ENCODE measurements around the gene RFX1. TPM values are rescaled to one million over a fixed set of nuclear protein-coding genes. Genes with fewer than 3 reads are reported as not detected.

The RFX1 gene
- total RNA-seq, 1 experiment from 2014 or later: 20.4 TPM

DNA sequence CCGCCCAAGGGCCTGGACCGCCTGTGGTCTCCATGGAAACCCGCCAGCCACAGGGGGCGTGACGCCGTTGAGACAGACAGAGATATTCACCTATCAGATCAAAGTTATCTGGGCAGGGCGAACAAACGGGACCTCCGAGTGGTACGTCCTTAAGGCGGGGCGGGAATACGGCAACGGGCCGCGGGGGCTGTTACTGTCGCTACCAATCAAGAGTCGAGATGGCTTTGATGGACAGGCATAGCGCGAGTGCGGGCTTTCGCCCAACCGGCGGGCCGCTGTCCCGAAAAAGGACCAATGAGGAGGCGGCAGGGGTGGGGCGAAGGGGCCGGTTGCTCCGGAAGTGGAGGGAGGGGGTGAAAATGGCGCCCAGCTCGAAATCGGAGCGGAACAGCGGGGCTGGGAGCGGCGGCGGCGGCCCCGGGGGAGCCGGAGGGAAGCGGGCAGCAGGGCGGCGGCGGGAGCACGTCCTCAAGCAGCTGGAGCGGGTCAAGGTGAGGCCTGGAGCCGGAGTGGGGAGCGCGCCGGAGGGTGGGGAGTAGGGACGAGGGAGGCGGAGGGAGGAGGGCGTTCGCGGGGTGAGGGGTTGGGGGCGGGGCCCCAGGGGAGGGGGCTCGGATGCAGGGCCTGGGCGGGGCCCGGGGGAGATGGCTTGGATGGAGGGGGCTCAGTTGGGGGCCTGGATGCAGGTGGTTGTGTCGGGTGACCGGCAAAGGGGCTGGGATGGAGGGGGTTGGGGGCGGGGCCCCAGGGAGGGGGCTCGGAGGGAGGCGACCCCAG lies 53.8 kb downstream of the RFX1 start, which contains the start of gene DCAF15:
DCAF15 (plus strand) TSS at position 356 of the 777 bp plus-strand sequence; CDS start at position 360, 4 bp downstream.
- H3K36me3 Mint-ChIP-seq: peaks cover 19% of the 10 kb centered on the region
- TF ChIP-seq, protein P1, sequence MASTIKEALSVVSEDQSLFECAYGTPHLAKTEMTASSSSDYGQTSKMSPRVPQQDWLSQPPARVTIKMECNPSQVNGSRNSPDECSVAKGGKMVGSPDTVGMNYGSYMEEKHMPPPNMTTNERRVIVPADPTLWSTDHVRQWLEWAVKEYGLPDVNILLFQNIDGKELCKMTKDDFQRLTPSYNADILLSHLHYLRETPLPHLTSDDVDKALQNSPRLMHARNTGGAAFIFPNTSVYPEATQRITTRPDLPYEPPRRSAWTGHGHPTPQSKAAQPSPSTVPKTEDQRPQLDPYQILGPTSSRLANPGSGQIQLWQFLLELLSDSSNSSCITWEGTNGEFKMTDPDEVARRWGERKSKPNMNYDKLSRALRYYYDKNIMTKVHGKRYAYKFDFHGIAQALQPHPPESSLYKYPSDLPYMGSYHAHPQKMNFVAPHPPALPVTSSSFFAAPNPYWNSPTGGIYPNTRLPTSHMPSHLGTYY (CRISPR knock-in tag; IDR thresholded peaks at IDR 0.05): no peak
- TF ChIP-seq FOXK1 (CRISPR knock-in tag; IDR thresholded peaks at IDR 0.05) (0 out of 2 replicates have a peak, but pooled peaks have one; percentile 37), MXD4 (CRISPR knock-in tag; IDR thresholded peaks at IDR 0.05; ENCODE audit: borderline replicate concordance) (no peak), FOXP1 (CRISPR knock-in tag; IDR thresholded peaks at IDR 0.05; ENCODE audit: borderline replicate concordance) (0 out of 2 replicates have a peak, but pooled peaks have one; percentile 32), ZNF423 (CRISPR knock-in tag; IDR thresholded peaks at IDR 0.05) (no peak), ZNF532 (CRISPR knock-in tag; IDR thresholded peaks at IDR 0.05; ENCODE audit: borderline replicate concordance) (no peak), STAT6 (CRISPR knock-in tag; conservative IDR thresholded peaks at IDR 0.05; ENCODE audit: low read depth) (no peak), OVOL2 (CRISPR knock-in tag; IDR thresholded peaks at IDR 0.05; ENCODE audit: borderline replicate concordance) (no peak), MAX (CRISPR knock-in tag; IDR thresholded peaks at IDR 0.05) (peak; percentile 51; the same call in 1 of the 2 replicates), ZNF425 (CRISPR knock-in tag; conservative IDR thresholded peaks at IDR 0.05) (no peak), SP1 (CRISPR knock-in tag; conservative IDR thresholded peaks at IDR 0.05) (peak; percentile 91), MYBL2 (CRISPR knock-in tag; IDR thresholded peaks at IDR 0.05) (peak; percentile 75; the same call in 1 of the 2 replicates), ZSCAN18 (CRISPR knock-in tag; IDR thresholded peaks at IDR 0.05) (no peak), ZNF263 (CRISPR knock-in tag; IDR thresholded peaks at IDR 0.05; ENCODE audit: low read depth) (peak; percentile 69; the same call in 1 of the 2 replicates), GTF2I (CRISPR knock-in tag; conservative IDR thresholded peaks at IDR 0.05) (no peak), ELF4 (CRISPR knock-in tag; IDR thresholded peaks at IDR 0.05; ENCODE audit: low read depth) (no peak)
- TF ChIP-seq, protein P2, sequence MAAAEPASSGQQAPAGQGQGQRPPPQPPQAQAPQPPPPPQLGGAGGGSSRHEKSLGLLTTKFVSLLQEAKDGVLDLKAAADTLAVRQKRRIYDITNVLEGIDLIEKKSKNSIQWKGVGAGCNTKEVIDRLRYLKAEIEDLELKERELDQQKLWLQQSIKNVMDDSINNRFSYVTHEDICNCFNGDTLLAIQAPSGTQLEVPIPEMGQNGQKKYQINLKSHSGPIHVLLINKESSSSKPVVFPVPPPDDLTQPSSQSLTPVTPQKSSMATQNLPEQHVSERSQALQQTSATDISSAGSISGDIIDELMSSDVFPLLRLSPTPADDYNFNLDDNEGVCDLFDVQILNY (CRISPR knock-in tag; IDR thresholded peaks at IDR 0.05): peak; percentile 74; the same call in 1 of the 2 replicates
- TF ChIP-seq, protein P3, sequence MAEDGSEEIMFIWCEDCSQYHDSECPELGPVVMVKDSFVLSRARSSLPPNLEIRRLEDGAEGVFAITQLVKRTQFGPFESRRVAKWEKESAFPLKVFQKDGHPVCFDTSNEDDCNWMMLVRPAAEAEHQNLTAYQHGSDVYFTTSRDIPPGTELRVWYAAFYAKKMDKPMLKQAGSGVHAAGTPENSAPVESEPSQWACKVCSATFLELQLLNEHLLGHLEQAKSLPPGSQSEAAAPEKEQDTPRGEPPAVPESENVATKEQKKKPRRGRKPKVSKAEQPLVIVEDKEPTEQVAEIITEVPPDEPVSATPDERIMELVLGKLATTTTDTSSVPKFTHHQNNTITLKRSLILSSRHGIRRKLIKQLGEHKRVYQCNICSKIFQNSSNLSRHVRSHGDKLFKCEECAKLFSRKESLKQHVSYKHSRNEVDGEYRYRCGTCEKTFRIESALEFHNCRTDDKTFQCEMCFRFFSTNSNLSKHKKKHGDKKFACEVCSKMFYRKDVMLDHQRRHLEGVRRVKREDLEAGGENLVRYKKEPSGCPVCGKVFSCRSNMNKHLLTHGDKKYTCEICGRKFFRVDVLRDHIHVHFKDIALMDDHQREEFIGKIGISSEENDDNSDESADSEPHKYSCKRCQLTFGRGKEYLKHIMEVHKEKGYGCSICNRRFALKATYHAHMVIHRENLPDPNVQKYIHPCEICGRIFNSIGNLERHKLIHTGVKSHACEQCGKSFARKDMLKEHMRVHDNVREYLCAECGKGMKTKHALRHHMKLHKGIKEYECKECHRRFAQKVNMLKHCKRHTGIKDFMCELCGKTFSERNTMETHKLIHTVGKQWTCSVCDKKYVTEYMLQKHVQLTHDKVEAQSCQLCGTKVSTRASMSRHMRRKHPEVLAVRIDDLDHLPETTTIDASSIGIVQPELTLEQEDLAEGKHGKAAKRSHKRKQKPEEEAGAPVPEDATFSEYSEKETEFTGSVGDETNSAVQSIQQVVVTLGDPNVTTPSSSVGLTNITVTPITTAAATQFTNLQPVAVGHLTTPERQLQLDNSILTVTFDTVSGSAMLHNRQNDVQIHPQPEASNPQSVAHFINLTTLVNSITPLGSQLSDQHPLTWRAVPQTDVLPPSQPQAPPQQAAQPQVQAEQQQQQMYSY (CRISPR knock-in tag; IDR thresholded peaks at IDR 0.05): no peak

More for the DNA sequence above, 53.8 kb downstream of the RFX1 start, which contains the start of gene DCAF15:
- peak; percentile 99 for DNase-seq (ENCODE audit: low spot score)
- ATAC-seq: peak; percentile 98
- H3K27ac Mint-ChIP-seq: peak within 1 kb of the TSS; percentile 57
- H3K9me3 Mint-ChIP-seq: no peaks in the 10 kb centered on the region
- H3K27me3 Mint-ChIP-seq (ENCODE audit: low read depth): no peaks in the 10 kb centered on the region; the same call in none of the 2 replicates
- CTCF ChIA-PET: interaction anchor here (0.6 to 2.9 kb wide), 29 partner anchors 10 to 120 kb away, joined by 3 to 39 read pairs (median 5); partner anchors contain the start of genes CC2D1A, IL27RA, MISP3 and PODNL1
- peak within 1 kb of the TSS; percentile 87 for H3K4me3 Mint-ChIP-seq
- H3K4me1 Mint-ChIP-seq: peaks cover 8% of the 10 kb centered on the region
- POLR2A ChIA-PET: interaction anchor here (0.6 to 2.4 kb wide), 8 partner anchors 10 to 184 kb away, joined by 3 to 23 read pairs (median 4); partner anchors contain the start of genes ASF1B, IL27RA and PODNL1
